RWPE1 (cell line): Measurements from ENCODE around the gene NT5E.
"Not testable (repeated sequence)": the region's sequence is repeated elsewhere in the genome, so short reads cannot be mapped to it uniquely, and the experiment has no call there.

Experiments used
- CTCF ChIA-PET: fragments of 350-600 bp; sonication (Branson Sonifier 250); formaldehyde crosslinking; extraction: SDS; loops from one replicate; lab custom pipeline; 2021; lab: Yijun Ruan, JAX
- POLR2A ChIA-PET: fragments of 400-600 bp; formaldehyde crosslinking; extraction: SDS; loops from one replicate; lab custom pipeline; 2020; ENCODE audit warnings: antibody characterized with exemption; ENCODE audit not compliant: low non-redundant PET; lab: Yijun Ruan, JAX
- DNase-seq: peaks from one replicate; pipeline ENCODE4 v3.0.0; 2012; ENCODE audit warnings: low spot score
- H3K27ac ChIP-seq: fragments of 450-650 bp; 2 replicates; pipeline ENCODE4 v1.5.1; 2017
- CTCF ChIP-seq: fragments of 450-650 bp; conservative IDR thresholded peaks from 2 replicates; pipeline ENCODE4 v1.5.1; 2017; ENCODE audit warnings: low read depth, mild to moderate bottlenecking

NT5E gene

GRCh38 chr6:85496009-85496579 is 46.2 kb downstream of the NT5E start:
- ChIA-PET POLR2A (no interaction called here), CTCF (interaction anchor here (1.1 to 2.2 kb wide), 2 partner anchors 13 kb away, joined by 4 to 8 read pairs; no protein-coding TSS in a partner anchor)
- no peak for DNase-seq
- no peak for TF ChIP-seq CTCF
- no peak overlapping the region for H3K27ac ChIP-seq

DNA sequence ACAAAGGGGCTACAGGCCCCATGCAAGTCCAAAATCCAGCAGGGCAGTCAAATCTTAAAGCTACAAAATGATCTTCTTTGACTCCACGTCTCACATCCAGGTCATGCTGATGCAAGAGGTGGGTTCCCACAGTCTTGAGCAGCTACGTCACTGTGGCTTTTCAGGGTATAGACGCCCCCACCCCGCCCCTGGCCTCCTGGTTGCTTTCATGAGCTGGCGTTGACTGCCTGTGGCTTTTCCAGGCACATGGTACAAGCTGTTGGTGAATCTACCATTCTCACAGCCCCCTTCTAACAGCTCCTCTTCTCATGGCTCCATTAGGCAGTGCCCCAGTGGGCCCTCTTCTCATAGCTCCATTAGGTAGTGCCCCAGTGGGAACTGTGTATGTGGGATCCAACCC is 47.0 kb downstream of the NT5E start:
- DNase-seq = no peak
- no peak overlapping the region for H3K27ac ChIP-seq
- no peak for TF ChIP-seq CTCF
- ChIA-PET POLR2A (no interaction called here), CTCF (interaction anchor here (1.1 kb wide), 1 partner anchor 14 kb away, joined by 4 read pairs; no protein-coding TSS in a partner anchor)

GRCh38 chr6:85498596-85499258 is 48.8 kb downstream of the NT5E start:
- no peak for DNase-seq
- ChIA-PET POLR2A (no interaction called here), CTCF (interaction anchor here (0.6 kb wide), 1 partner anchor 16 kb away, joined by 3 read pairs; no protein-coding TSS in a partner anchor)

GRCh38 chr6:85506441-85507093 is 56.7 kb downstream of the NT5E start:
- no peak for TF ChIP-seq CTCF
- no peak for DNase-seq
- POLR2A ChIA-PET = no interaction called here
- CTCF ChIA-PET = interaction anchor here (1.1 kb wide), 1 partner anchor 19 kb away, joined by 5 read pairs; no protein-coding TSS in a partner anchor
- H3K27ac ChIP-seq = no peak overlapping the region

More at GRCh38 chr6:85498596-85499258, 48.8 kb downstream of the NT5E start:
- TF ChIP-seq CTCF = no peak
- no peak overlapping the region for H3K27ac ChIP-seq

DNA sequence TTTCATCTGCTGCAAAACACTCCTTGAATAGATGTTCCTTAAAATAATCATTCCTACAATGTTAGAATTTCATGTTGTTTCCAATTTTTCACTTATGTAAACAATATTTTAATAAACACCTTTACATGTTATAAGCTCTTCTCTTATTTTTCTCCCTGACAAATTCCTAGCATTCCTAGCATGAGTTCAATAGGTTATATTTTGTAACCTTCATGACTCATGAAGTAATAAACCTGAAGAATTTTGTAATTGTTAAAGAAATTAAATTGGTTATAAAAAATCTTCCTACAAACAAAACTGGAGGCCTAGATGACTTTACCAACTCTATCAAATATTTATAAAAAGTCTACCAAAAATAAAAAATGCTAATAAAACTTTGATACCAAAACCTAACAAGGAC is 66.3 kb downstream of the NT5E start:
- POLR2A ChIA-PET = no interaction called here
- TF ChIP-seq CTCF = no peak
- DNase-seq = peak; percentile 62
- CTCF ChIA-PET = no interaction called here
- no peak overlapping the region for H3K27ac ChIP-seq

DNA sequence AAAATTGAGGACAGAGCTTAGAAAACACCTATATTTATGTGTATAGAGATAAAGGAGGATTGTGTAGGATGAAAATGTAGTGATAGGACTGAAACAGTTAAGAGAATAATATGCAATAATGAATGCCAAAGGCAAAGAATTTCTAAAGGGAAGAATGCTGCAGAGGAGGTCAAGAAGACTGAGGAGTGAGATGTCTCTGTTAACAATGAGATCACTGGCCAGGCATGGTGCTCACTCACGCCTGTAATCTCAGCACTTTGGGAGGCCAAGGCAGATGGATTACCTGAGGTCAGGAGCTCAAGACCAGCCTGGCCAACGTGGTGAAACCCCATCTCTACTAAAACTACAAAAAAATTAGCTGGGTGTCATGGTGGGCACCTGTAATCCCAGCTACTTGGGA is 74.4 kb downstream of the NT5E start:
- H3K27ac ChIP-seq, DNase-seq, POLR2A ChIA-PET: not testable (repeated sequence)
- CTCF ChIA-PET = interaction anchor here (0.7 kb wide), 1 partner anchor 755 kb away, joined by 3 read pairs; no protein-coding TSS in a partner anchor
